Kidney (tissue), 14 donors: ENCODE data around the gene CABYR. TPM values are rescaled to one million over a fixed set of nuclear protein-coding genes. Genes with fewer than 3 reads are reported as not detected.
A peak's percentile ranks its signal among the peaks of the same experiment; 100 is the strongest.

Source experiments
- DNase-seq, 5 donors: peaks; one replicate each; pipeline ENCODE4 v3.0.0-alpha.2; 2013 to 2020
- FAIRE-seq: peaks from 2 replicates; lab custom pipeline; 2012; peaks lifted over from hg19 to GRCh38; lab: Jason Lieb, UNC
- H3K27ac ChIP-seq, 2 donors: one replicate each; pipeline ENCODE4 v1.7.0; 2013; ENCODE audit warnings: low read depth in 2 of 2, low read length in 2 of 2, inconsistent platforms in 1 of 2
- H3K27me3 ChIP-seq: one replicate; pipeline ENCODE4 v1.7.1; 2013; ENCODE audit warnings: low read length, inconsistent platforms; ENCODE audit not compliant: control insufficient read depth, insufficient read depth
- H3K36me3 ChIP-seq, 3 donors: one replicate each; pipeline versions ENCODE4 v1.7.0 to v1.7.1; 2013; ENCODE audit warnings: low read length in 3 of 3, control low read depth in 1 of 3, inconsistent platforms in 1 of 3; ENCODE audit not compliant: insufficient read depth in 3 of 3, control insufficient read depth in 2 of 3
- H3K4me1 ChIP-seq, 3 donors: one replicate each; pipeline versions ENCODE4 v1.7.0 to v1.7.1; 2013; ENCODE audit warnings: low read length in 3 of 3, inconsistent platforms in 1 of 3, low read depth in 1 of 3; ENCODE audit not compliant: control insufficient read depth in 2 of 3, insufficient read depth in 2 of 3
- H3K4me3 ChIP-seq, 3 donors: one replicate each; pipeline versions ENCODE4 v1.7.0 to v1.8.1; 2013; ENCODE audit warnings: low read length in 3 of 3, control low read depth in 1 of 3, inconsistent platforms in 1 of 3
- H3K9ac ChIP-seq, 3 donors: one replicate each; pipeline versions ENCODE4 v1.7.0 to v1.7.1; 2013; ENCODE audit warnings: low read length in 3 of 3, control low read depth in 1 of 3, inconsistent platforms in 1 of 3
- H3K9me3 ChIP-seq, 3 donors: one replicate each; pipeline versions ENCODE4 v1.7.0 to v1.7.1; 2013; ENCODE audit warnings: low read length in 3 of 3, control low read depth in 1 of 3, inconsistent platforms in 1 of 3; ENCODE audit not compliant: control insufficient read depth in 2 of 3, insufficient read depth in 1 of 3
- intact Hi-C: fragments of 100-400 bp; cut with DNase I; formaldehyde crosslinking; loops from one replicate; pipeline ENCODE4 v1.11.1; 2022
- polyA plus RNA-seq: library from polyadenylated mRNA; stranded (reverse); fragments of 350-450 nt; fragmentation: Illumina TruSeq; extraction: RNeasy Lipid Tissue Mini Kit (QIAGEN cat#74804); gene quantifications from one replicate; pipeline ENCODE4 v1.2.3, GENCODE V29; 2014; ENCODE audit warnings: low read depth, low replicate concordance; ENCODE audit not compliant: insufficient read depth
- total RNA-seq: library from RNA; stranded (reverse); fragmentation: NEBNext Ultra II Directional; extraction: Animal tissue kit (Norgen Biotek cat#: 25700); gene quantifications from one replicate; pipeline ENCODE4 v1.2.1, GENCODE V29; 2021
- TF ChIP-seq, protein P1 (sequence below): IDR thresholded peaks from 3 replicates; pipeline ENCODE4 v1.5.1; 2012; ENCODE audit warnings: mild to moderate bottlenecking, moderate library complexity, borderline replicate concordance; ENCODE audit not compliant: insufficient read depth; ENCODE audit errors: extremely low read depth
- donor health status: control.
- donor health status: control.
- donor health status: control.
- donor health status: control.
- donor health status: control.
- donor health status: DM: yes; HTN: yes; CAD: no.
- donor health status: Normal renal cell carcinoma (clear cell type).

CABYR gene
- total and polyA plus RNA-seq, 2 donors from 2014 or later = 0.82 to 1.6 TPM

GRCh38 chr18:24176727-24177416 lies 38.0 kb downstream of the CABYR start:
- TF ChIP-seq, protein P1, sequence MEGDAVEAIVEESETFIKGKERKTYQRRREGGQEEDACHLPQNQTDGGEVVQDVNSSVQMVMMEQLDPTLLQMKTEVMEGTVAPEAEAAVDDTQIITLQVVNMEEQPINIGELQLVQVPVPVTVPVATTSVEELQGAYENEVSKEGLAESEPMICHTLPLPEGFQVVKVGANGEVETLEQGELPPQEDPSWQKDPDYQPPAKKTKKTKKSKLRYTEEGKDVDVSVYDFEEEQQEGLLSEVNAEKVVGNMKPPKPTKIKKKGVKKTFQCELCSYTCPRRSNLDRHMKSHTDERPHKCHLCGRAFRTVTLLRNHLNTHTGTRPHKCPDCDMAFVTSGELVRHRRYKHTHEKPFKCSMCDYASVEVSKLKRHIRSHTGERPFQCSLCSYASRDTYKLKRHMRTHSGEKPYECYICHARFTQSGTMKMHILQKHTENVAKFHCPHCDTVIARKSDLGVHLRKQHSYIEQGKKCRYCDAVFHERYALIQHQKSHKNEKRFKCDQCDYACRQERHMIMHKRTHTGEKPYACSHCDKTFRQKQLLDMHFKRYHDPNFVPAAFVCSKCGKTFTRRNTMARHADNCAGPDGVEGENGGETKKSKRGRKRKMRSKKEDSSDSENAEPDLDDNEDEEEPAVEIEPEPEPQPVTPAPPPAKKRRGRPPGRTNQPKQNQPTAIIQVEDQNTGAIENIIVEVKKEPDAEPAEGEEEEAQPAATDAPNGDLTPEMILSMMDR = peak; percentile 63
- FAIRE-seq (no peak), DNase-seq (peak in 4 of 5 donors; percentile 46 to 68 (median 54))
- Histone ChIP-seq H3K27me3 (no peaks in the 10 kb centered on the region), H3K36me3 (peaks cover 3 to 12% (median 5%) of the 10 kb centered on the region in 3 donors), H3K27ac (no peak overlapping the region), H3K9ac (no peak overlapping the region), H3K4me3 (no peak overlapping the region), H3K4me1 (no peaks in the 10 kb centered on the region), H3K9me3 (no peaks in the 10 kb centered on the region)
- intact Hi-C loops = no loop called here

DNA sequence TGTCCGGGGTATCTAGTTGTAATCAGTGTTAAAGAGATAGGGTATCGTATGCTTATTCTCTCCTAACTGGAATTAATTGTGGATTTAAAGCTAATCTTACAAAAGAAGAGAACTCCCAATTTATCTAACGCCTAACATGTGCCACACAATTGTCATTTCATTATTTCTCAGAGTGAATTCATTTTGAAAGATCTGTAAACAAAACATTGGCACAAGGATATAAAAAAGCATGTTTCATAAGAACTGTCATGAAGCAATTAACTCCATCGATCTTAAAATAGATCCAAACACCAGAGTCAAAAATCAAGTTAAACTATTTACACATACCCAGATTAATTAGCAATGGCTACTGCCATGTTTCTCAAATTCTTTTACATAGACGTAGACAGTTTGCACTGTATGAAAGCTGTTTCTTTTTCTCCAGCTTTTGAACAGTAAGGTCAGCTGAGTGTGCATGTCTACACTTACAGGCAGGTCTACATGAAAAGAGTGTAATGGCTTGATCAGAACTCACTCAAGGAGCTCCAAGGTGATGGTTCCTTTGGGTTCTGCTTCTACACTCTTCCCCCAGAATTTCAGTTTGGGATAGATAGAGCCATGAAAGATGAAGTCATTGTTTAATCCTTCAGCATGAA lies 38.8 kb downstream of the CABYR start:
- DNase-seq (no peak), FAIRE-seq (no peak)
- H3K36me3 ChIP-seq = peaks cover 3 to 12% (median 5%) of the 10 kb centered on the region in 3 donors
- H3K27ac ChIP-seq = no peak overlapping the region
- TF ChIP-seq, protein P1 = no peak
- H3K27me3 ChIP-seq = no peaks in the 10 kb centered on the region
- H3K9ac ChIP-seq = no peak overlapping the region
- no peak overlapping the region for H3K4me3 ChIP-seq
- no peaks in the 10 kb centered on the region for H3K9me3 ChIP-seq
- H3K4me1 ChIP-seq = no peaks in the 10 kb centered on the region
- intact Hi-C loops = no loop called here

DNA sequence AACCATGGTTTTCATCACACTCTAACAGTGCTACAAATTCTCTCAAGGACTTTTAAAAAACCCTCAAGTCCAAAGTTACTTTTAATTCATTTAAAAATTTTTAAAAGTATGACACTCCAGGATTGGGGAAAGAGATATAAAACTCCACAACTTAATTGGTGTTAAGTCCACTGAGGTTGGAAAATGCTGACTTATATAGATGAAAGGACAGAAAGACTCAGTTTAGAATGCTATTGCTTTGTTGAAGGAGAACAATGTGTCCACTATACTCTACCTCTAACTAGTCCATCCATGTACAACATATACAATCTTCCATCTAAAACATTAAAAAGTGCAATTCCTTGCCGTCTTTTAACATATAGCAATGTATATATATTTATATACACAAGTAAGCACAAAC lies 41.2 kb downstream of the CABYR start:
- intact Hi-C loops = no loop called here
- FAIRE-seq = no peak
- Histone ChIP-seq H3K4me3 (no peak overlapping the region), H3K4me1 (no peaks in the 10 kb centered on the region), H3K9ac (no peak overlapping the region), H3K27ac (no peak overlapping the region), H3K27me3 (no peaks in the 10 kb centered on the region), H3K36me3 (peaks cover 0 to 7% (median 0%) of the 10 kb centered on the region in 3 donors), H3K9me3 (no peaks in the 10 kb centered on the region)
- DNase-seq = no peak
- TF ChIP-seq, protein P1 = no peak
